K562 (cell line): ENCODE results near the gene SKAP1. TPM values are rescaled to one million over a fixed set of nuclear protein-coding genes. Genes with fewer than 3 reads are reported as not detected.

Experiments
- ASH1L ChIP-seq: fragments of 450-650 bp; IDR thresholded peaks from 2 replicates; pipeline ENCODE4 v1.6.1; 2018; ENCODE audit warnings: borderline replicate concordance, mild to moderate bottlenecking, low read depth; ENCODE audit not compliant: partially characterized antibody
- CC2D1A ChIP-seq: fragments of 450-650 bp; IDR thresholded peaks from 2 replicates; pipeline ENCODE4 v1.6.1; 2017; ENCODE audit warnings: mild to moderate bottlenecking
- EP300 ChIP-seq: IDR thresholded peaks from 2 replicates; pipeline ENCODE4 v1.6.1; 2012; ENCODE audit warnings: low read length, improper control_type of control experiment
- FOXA3 ChIP-seq, 2 experiments: fragments of 450-650 bp in 1 of 2; sonication (generic) in 1 of 2; formaldehyde crosslinking; IDR thresholded peaks in 1 of 2; conservative IDR thresholded peaks in 1 of 2; 2 replicates each; pipeline versions ENCODE4 v1.4.0 to v1.8.0; 2020 to 2022; ENCODE audit warnings: mild to moderate bottlenecking in 2 of 2, missing genetic modification reagents in 1 of 2
- FOXO4 ChIP-seq: fragments of 450-650 bp; formaldehyde crosslinking; IDR thresholded peaks from 2 replicates; pipeline ENCODE4 v1.4.0; 2020; ENCODE audit warnings: mild to moderate bottlenecking, moderate library complexity
- HDAC6 ChIP-seq: IDR thresholded peaks from 2 replicates; pipeline ENCODE4 v1.6.1; 2012; ENCODE audit warnings: low read depth, mild to moderate bottlenecking, control low read depth, inconsistent platforms, low read length, moderate library complexity
- HNRNPK ChIP-seq: fragments of 200-400 bp; formaldehyde crosslinking; IDR thresholded peaks from one replicate; pipeline ENCODE4 v1.6.1; 2018; ENCODE audit warnings: mild to moderate bottlenecking, low read depth, low read length; ENCODE audit not compliant: poor library complexity, severe bottlenecking
- IRF9 ChIP-seq: fragments of 450-650 bp; IDR thresholded peaks from 2 replicates; pipeline ENCODE4 v1.6.1; 2016; ENCODE audit warnings: missing biosample characterization, missing genetic modification characterization
- MEF2D ChIP-seq: conservative IDR thresholded peaks from 2 replicates; pipeline ENCODE4 v1.6.1; 2016; ENCODE audit warnings: low read depth, missing genetic modification characterization, missing compliant biosample characterization
- MIER1 ChIP-seq: fragments of 450-650 bp; IDR thresholded peaks from 2 replicates; pipeline ENCODE4 v1.6.1; 2016; ENCODE audit warnings: antibody characterized with exemption, mild to moderate bottlenecking, low read depth
- NCOA6 ChIP-seq: fragments of 450-650 bp; IDR thresholded peaks from 2 replicates; pipeline ENCODE4 v1.6.1; 2017; ENCODE audit warnings: mild to moderate bottlenecking
- NFE2L1 ChIP-seq: fragments of 450-650 bp; IDR thresholded peaks from 2 replicates; pipeline ENCODE4 v1.6.1; 2016; ENCODE audit warnings: missing genetic modification characterization, low read depth, mild to moderate bottlenecking, missing compliant biosample characterization, moderate library complexity, borderline replicate concordance
- PHF21A ChIP-seq: fragments of 450-650 bp; IDR thresholded peaks from 2 replicates; pipeline ENCODE4 v1.6.1; 2017; ENCODE audit warnings: low read depth, borderline replicate concordance
- PPARD ChIP-seq: fragments of 250-450 bp; sonication (Bioruptor Pico); IDR thresholded peaks from 2 replicates; pipeline ENCODE4 v1.8.0; 2022; ENCODE audit warnings: inconsistent platforms, mild to moderate bottlenecking, moderate library complexity
- RBM22 ChIP-seq: fragments of 200-400 bp; formaldehyde crosslinking; IDR thresholded peaks from 2 replicates; pipeline ENCODE4 v1.6.1; 2018; ENCODE audit warnings: low read length, low read depth; ENCODE audit not compliant: poor library complexity, severe bottlenecking
- SMARCA4 ChIP-seq: fragments of 450-650 bp; IDR thresholded peaks from 2 replicates; pipeline ENCODE4 v1.6.1; 2016
- SMARCE1 ChIP-seq: fragments of 450-650 bp; IDR thresholded peaks from 2 replicates; pipeline ENCODE4 v1.7.1; 2016; ENCODE audit warnings: mild to moderate bottlenecking
- SRSF1 ChIP-seq: fragments of 200-400 bp; formaldehyde crosslinking; IDR thresholded peaks from 2 replicates; pipeline ENCODE4 v1.6.1; 2017; ENCODE audit warnings: mild to moderate bottlenecking, low read depth, low read length, moderate library complexity
- TEAD4 ChIP-seq, 2 experiments: sonication (generic) in 1 of 2; formaldehyde crosslinking in 1 of 2; IDR thresholded peaks; 2 replicates each; pipeline versions ENCODE4 v1.6.1 to v1.8.0; 2012 to 2022; ENCODE audit warnings: borderline replicate concordance in 1 of 2, inconsistent platforms in 1 of 2, low read length in 1 of 2, mild to moderate bottlenecking in 1 of 2, missing genetic modification reagents in 1 of 2
- THAP12 ChIP-seq: fragments of 250-450 bp; sonication (Bioruptor Pico); IDR thresholded peaks from 2 replicates; pipeline ENCODE4 v1.9.0; 2021; ENCODE audit warnings: mild to moderate bottlenecking, inconsistent platforms
- ZBTB7A ChIP-seq: IDR thresholded peaks from 2 replicates; pipeline ENCODE4 v1.6.1; 2011; ENCODE audit warnings: low read depth, mild to moderate bottlenecking, low read length, moderate library complexity, borderline replicate concordance; ENCODE audit not compliant: control insufficient read depth
- ZNF695 ChIP-seq: fragments of 450-650 bp; formaldehyde crosslinking; IDR thresholded peaks from 2 replicates; pipeline ENCODE4 v1.4.0; 2020; ENCODE audit warnings: mild to moderate bottlenecking, moderate library complexity
- ZNF75A ChIP-seq: fragments of 450-650 bp; formaldehyde crosslinking; IDR thresholded peaks from 2 replicates; pipeline ENCODE4 v1.4.0; 2020; ENCODE audit warnings: mild to moderate bottlenecking
- polyA plus RNA-seq, 8 experiments: library from polyadenylated mRNA; depleted of rRNA in 4 of 8; stranded (reverse) in 5 of 8; unstranded in 3 of 8; fragments of >200 nt; fragmentation: Nextera tagmentation in 2 of 8; fragmentation: Illumina TruSeq in 1 of 8; extraction: Ambion mirVana in 2 of 8; extraction: Trizol in 1 of 8; gene quantifications; 2 replicates each; pipeline versions ENCODE4 v1.2.1 to v1.2.3, GENCODE V29; 2011 to 2014; ENCODE audit warnings: inconsistent platforms in 1 of 8, missing spikeins in 1 of 8
- total RNA-seq, 7 experiments: library from RNA; depleted of rRNA in 6 of 7; stranded (reverse); fragments of >200 nt in 6 of 7; fragmentation: Illumina TruSeq in 2 of 7; extraction: Trizol in 2 of 7; gene quantifications; 2 replicates each; pipeline versions ENCODE4 v1.2.1 to v1.2.3, GENCODE V29; 2011 to 2021; ENCODE audit warnings: low replicate concordance in 1 of 7

Gene SKAP1
- total and polyA plus RNA-seq, 9 of the 15 experiments (the other 6 are each of a cell fraction or from before 2014, with no cell fraction given) = 0.06 to 0.80 (median 0.10) TPM; not detected in 4

GRCh38 chr17:48373130-48373830 lies 56.7 kb downstream of the SKAP1 start (continued):
- TF ChIP-seq HNRNPK = no peak
- TF ChIP-seq ZBTB7A = no peak
- TF ChIP-seq HDAC6 = no peak
- no peak for TF ChIP-seq PPARD (CRISPR knock-in tag)
- TF ChIP-seq SMARCE1 = peak; percentile 82; the same call in 1 of the 2 replicates
- TF ChIP-seq PHF21A = no peak
- no peak for TF ChIP-seq MIER1
- TF ChIP-seq NCOA6 = no peak
- TF ChIP-seq FOXA3 (CRISPR knock-in tag; conservative IDR thresholded peaks at IDR 0.05 in 1 of 2, IDR thresholded peaks at IDR 0.05 in 1 of 2) = no peak
- no peak for TF ChIP-seq RBM22
- TF ChIP-seq SMARCA4 = peak; percentile 54
- TF ChIP-seq FOXO4 = no peak
- peak; percentile 64 for TF ChIP-seq EP300
- no peak for TF ChIP-seq SRSF1
- no peak for TF ChIP-seq ASH1L
- TF ChIP-seq IRF9 = no peak
- TF ChIP-seq MEF2D = no peak
- TF ChIP-seq ZNF695 (CRISPR knock-in tag) = no peak
- TF ChIP-seq ZNF75A = no peak
- peak; percentile 81 for TF ChIP-seq TEAD4 (IDR thresholded peaks at IDR 0.05; ENCODE audit: low read length)
- no peak for TF ChIP-seq TEAD4 (CRISPR knock-in tag; IDR thresholded peaks at IDR 0.05; ENCODE audit: borderline replicate concordance)
- no peak for TF ChIP-seq NFE2L1 (tag)
- TF ChIP-seq CC2D1A = no peak
- no peak for TF ChIP-seq THAP12
